Dermis blood vessel endothelial cell (primary cell): Measurements from ENCODE around the gene BCAS1. TPM values are rescaled to one million over a fixed set of nuclear protein-coding genes. Genes with fewer than 3 reads are reported as not detected.

ENCODE experiments used
- DNase-seq: peaks from one replicate; pipeline ENCODE4 v3.0.0; 2010
- total RNA-seq: library from RNA; depleted of rRNA; stranded (reverse); fragments of >200 nt; gene quantifications from 2 replicates; pipeline ENCODE4 v1.2.3, GENCODE V29; 2014

BCAS1 gene
- total RNA-seq, 1 donor from 2014 or later: not detected

DNA sequence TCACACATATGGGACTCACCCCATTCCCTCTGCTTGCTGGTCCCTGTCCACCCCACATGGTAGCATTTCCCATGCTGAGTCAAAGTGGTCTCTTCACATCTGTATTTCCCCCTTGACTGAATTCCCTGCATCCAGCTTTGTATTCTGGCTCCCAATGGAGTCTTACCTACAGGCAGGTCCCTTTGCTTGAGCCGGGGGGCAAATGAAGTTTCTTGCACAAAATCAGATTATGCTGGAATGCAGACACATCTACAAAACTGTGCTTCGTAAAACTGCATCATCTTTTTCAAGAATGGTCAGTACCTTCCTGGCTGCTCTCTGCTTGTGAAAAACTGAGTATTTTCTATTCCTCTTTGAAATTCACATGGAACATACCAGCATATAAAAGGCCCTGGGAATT lies 32.1 kb upstream of the BCAS1 start:
- DNase-seq: no peak

DNA sequence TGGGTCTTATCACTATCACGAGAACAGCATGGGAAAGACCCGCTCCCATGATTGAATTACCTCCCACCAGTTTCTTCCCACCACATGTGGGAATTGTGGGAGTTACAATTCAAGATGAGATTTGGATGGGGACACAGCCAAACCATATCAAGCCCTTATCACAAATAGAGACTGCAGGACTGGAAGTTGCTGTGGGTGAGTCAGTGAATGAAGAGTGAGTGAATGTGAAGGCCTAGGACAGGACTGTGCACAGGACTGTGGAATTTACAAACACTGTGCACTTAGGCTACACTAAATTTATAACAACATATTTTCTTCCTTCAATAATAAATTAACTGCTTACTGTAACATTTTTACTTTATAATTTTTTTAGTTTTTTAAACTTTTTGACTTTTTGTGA lies 30.2 kb upstream of the BCAS1 start:
- DNase-seq: no peak

DNA sequence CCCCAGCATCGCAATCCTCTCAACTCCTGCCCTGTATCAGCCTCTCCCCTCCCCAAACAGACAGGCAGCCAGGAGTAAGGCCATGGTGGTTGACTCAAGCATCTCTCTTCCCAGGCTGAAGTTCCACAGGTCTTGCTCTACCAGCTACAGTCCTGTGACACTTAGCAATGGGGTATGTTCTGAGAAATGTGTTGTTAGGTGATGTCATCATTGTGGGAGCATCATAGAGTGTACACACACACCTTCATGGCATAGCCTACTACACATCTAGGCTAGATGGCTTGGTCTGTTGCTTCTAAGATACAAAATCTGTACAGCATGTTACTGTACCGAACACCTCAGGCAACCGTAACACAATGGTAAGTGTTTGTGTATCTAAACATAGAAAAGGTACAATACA lies 29.5 kb upstream of the BCAS1 start:
- no peak for DNase-seq

DNA sequence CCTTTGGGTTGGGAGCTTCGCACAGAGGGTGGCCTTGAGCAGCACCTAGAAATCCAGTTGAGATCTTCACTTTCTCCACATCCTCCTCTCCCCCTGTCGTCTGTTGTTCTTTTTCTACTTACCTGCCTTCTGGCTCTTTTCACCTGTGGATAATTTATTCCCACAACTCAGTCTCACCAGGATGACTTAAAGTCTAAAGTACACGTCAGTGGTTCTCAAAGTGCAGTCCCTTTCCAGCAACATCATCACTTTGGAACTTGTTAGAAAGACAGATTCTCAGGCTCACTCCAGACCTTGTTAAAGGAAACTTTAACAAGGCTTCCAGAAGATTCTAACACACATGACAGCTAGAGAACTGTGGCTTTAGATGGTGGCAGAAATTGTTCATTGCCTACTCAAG lies 27.7 kb upstream of the BCAS1 start:
- DNase-seq: no peak

DNA sequence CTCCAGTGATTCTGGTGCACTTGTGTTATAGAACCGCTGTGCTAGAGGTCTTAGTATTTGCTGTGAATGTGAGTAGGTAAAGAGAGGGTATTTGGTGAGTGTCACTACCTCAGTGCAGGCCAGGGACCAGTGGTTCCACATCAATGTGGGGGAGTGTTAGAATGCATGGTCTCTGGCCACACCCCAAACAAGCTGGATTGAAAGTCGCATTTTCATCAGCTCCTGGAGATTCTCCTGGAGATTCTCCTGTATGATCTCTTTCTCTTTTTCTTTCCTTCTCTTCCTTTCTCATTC lies 26.8 kb upstream of the BCAS1 start:
- no peak for DNase-seq

DNA sequence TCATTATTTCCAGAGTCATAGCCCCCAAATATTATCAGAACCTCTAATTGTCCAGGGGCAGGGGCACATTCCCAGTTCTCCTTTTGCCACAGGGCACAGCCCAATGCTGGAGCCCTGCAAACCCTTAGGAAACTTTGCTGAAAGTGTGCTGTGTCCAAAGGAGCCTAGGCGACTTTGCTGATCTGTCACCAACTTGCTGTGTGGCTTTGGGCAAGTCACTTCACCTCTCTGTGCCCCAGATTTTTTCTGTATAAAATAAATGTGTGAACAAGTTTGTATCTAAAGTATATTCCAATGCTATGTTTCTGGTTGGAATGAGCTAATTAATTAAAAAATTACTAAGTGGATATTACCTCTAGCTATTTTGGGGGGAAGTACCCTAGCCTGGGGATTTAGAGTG lies 25.4 kb upstream of the BCAS1 start:
- no peak for DNase-seq

DNA sequence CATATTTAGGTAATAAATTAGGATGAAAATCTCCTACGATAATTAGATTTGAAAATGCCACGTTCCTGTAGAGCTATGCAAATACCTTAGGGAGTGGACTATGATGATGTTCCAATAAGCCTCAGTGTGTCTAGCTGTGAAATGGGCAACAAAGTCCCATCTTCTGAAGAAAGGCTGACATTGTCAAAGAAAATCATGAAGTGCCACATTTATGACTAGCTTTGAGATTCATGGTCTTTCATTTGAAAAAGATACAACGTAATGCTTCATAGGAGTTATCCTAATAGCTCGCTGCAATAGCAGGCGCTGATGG lies 23.8 kb upstream of the BCAS1 start:
- no peak for DNase-seq

DNA sequence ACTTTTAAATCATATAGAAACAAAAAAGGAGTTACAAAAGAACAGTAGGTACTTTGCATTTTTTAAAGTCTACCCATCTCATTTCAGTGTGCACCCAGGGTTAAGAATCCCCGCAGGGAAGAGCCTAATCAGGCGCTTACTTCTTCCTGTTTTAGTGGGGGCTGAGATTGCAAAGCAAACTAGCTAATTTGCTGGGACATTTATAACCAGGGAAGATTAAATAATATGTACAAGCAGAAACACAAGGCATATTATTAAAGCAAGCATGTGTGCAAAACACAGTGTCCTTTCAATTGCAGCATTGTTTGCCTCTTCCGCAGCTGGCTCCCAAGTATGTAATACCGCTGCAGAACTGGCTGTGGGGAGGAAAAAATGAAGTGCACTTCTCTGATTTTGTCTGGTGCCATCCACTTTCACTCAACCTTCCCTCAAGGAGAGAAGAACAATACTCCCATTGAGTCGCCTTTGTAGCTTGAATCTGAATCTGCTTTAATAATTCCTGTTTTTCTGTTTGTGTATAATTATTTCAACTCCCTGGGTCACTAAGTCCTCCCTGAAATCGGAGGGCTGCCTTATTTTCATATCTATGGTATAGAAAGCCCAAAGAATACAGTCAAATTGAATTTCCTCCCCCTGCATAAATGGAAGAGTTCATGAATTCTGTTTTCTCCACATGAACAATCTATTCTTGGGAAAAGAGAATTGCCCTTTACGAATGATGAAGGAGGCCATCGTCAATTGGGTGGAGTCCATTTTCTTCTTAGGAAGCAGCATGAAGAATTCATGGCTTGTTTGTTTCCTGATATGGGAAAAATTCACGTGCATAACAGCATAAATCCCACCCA lies 23.3 kb upstream of the BCAS1 start:
- DNase-seq: no peak

DNA sequence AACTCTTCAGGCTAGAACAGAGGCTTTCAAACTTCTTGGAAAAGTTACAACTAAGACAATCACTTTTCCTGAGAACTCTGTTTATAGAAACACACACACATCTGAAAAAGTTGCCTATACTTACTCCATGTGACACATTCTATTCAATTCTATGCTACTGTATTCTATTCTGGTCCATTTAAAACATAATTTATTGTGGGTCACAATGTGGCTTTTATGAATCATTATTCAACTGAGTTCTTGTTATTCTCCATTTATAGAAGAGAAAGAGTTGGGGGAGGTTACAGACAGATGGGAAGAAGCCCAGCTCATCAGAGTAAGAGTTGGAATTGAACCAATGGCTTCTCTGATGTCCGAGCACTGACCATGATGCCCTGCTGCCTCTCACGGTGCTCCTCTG lies 21.6 kb upstream of the BCAS1 start:
- DNase-seq: no peak

DNA sequence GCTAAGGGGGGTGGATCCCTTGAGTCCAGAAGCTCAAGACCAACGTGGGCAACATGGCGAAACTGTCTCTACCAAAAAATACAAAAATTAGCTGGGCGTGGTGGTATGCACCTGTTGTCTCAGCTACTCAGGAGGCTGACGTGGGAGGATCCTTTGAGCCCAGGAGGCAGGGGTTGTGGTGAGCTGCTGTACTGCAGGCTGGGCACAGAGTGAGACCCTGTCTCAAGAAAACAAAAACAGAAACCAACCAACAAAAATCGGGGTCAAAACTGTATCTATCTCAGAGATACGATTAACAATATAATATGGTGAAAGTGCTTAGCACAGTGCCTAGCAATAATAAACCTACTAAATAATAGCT lies 20.7 kb upstream of the BCAS1 start:
- no peak for DNase-seq

DNA sequence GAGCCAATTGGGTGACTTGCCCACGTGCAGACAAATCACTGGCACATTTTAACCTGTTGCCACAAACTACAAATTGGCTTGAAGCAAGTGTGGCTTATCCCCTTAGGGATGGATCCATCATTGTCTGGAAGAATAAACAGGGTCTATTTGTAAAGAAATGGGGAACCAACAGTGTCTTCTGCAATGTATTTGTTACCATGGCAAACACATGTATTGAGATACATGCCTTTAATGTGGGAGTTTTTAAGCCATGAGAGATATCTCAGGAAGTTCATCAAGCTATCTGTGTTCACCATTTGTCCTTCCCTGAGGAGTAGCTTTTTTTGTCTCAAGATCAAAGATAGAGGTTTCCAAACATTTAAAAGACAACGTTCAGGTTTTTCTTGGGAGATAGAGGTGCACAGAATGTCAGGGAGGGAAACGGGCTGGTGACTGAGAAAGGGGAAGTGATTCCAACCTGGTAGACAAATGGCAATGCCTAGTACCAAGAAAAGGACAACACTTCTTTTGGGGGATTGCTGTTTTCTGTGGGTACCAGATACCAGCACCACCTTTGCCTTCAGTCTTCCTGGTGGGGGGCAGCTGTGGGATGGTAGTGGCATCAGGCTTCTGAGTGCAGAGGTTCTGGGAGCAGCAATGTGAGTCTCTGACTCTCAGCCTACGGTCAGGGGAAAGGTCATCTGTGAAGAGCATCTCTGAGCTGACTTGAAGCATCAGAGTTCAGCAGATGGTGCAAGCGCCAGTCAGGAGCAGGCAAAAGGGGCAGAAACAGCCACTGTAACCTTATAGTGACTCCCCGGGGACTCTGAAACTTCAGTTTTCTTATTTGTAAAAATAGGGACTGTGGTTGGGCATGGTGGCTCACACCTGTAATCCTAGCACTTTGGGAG lies 20.1 kb upstream of the BCAS1 start:
- no peak for DNase-seq

DNA sequence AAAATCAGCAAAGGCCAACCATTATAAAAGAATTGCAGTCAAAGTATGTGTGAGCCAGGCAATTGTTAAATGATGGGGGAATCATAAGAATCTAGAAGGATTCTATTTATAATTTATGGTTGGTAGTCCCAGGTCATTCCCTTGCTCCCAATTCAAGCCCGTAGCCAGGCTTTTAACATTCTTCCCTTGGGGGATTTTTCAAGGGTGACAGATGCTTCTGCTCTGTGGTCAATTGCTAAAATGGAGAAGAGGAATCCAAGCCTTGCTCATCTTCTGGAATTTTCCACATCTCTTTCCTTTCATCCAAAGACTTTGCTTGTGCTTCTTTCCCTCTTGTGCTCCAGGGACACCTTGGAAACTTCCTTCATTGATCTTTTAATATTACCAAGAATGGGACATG lies 18.0 kb upstream of the BCAS1 start:
- no peak for DNase-seq

DNA sequence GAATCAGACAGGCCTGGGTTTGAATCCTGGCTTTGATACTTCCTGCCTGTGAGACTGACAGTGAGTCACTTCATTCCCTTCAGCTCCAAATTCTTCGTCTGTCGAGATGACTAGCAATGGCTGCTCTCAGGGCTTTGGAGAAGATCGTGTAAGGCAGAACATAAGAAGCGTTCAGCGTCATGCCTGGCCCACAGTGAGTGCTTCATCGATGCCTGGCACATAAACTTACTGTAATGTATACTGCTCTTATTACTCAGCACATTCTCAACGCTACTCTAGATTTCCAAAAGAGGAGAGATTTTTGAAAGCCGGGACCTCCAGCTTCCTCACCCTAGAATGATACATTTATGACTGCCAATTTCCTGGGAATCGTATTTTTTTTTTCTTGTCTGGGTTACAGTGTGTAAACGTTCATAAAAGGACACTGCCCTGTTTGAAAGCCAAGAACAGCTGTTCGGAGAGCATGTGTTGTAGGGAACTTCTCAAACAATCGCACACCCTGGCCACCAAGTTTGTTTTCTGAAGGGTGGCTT lies 16.2 kb upstream of the BCAS1 start:
- no peak for DNase-seq

DNA sequence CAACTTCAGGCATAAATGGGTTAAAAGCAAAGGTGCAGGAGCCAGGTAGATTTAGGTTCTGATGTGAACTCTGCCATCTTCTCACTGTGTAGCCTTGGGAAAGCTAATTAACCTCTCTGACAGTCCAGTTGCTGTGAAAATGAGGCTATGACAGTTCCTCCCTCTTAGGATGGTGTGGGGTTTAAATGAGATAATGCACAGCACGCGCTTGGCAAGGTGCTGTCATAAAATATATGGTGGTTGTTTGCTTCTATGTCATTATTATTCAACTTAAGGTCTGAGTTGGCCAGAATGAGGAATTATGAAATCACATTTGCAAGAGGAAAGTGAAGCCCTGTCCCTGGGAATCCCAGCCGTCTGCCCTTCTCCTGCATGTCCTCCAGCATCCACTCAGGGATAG lies 15.5 kb upstream of the BCAS1 start:
- no peak for DNase-seq

DNA sequence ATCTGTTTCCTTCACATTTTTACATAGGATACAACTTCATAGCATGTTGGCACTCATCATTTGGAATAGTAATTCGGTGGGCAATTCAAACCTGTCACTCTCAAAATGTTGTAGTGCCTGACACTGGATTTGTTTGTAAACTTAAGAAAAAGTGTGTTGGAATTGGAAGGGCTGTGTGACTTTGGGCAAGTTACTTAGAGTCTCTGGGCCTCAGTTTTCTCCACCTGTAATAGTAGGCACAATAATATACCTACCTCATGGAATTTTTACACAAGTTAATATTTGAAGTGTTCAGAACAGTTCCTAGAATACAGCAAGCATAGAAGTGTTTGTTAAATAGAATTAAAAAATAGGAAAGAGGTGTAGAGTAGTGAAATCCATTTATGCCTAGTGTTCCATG lies 15.0 kb upstream of the BCAS1 start:
- DNase-seq: no peak

DNA sequence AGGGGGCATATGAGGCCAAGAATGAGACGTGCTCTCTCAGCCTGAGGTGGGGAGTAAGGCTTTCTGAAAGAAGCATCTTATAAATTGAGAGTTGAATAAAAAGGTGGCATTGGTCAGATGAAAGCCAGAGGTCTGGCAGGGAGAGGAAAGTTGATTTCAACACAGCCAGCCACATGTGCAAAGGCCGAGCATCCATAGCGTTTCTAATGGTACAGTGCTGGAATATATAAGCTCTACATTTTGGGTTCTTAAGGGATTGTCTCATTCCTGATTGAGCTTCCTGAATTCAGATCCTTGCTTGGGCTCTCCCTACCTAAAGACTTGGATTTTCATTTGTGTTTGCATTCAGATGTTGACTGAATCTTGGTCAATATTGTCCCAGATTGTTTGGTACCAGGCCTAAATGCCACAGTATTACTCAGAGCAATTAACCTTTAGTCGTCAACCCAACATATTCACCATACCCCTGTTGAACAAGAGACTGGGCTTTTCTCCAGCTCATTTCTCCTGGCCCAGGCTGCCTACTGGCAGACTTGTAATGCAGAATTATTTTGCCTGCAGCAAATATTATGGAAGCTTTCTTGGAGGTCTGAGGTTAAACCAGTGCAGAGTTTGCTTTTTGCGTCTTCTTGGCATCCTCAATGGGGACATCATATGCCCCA lies 14.5 kb upstream of the BCAS1 start:
- DNase-seq: no peak

DNA sequence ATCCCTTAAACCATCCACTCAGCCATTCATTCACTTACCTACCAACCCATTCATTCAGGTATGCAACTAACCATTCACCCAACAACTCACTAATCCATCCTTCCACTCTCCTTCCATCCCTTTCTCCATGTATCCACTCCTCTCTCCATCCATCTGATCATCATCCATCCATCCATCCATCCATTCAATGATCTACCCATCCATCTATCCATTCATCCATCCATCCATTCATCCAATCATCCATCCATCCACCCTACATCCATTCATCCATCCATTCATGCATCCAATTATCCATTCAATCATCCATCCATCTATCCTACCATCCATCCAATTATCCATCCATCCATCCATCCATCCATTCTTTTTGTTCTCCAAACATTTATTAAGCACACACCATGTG lies 13.8 kb upstream of the BCAS1 start:
- DNase-seq: no peak

DNA sequence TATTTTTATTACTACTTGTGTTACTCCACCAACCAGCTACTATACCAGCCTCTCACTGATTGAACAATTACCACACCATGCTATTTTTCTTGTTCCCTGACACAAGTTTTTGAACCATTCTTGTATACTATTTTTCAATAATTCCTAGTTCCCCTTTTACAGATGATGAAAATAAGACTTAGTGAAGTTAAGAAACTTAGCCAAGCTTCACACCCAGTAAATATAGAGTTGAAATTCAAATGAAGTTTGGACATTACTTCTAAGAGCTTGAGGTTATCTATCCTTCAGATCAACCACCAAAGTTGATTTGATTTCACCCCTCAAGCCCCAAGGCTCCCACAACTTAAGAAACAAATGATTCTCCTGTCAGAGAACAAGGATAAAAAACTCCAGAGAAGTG lies 13.1 kb upstream of the BCAS1 start:
- DNase-seq: no peak

DNA sequence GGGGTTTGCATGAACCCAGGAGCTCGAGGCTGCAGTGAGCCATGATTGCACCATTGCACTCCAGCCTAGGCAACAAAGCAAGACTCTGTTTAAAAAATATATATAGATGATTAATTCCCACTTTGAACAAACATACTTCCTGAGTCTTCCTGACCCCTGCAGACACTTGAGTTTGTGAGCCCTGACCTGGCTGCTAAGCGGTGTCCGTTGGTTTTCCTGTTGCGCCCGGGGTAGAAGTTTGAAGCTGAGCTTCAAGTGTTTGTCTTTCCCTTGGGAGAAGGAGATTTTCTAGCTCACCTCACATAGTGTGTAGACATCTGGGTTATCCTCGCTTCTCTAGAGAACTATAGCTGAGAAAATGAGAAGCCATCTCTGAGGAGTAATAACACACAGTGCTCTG lies 11.7 kb upstream of the BCAS1 start:
- DNase-seq: no peak

DNA sequence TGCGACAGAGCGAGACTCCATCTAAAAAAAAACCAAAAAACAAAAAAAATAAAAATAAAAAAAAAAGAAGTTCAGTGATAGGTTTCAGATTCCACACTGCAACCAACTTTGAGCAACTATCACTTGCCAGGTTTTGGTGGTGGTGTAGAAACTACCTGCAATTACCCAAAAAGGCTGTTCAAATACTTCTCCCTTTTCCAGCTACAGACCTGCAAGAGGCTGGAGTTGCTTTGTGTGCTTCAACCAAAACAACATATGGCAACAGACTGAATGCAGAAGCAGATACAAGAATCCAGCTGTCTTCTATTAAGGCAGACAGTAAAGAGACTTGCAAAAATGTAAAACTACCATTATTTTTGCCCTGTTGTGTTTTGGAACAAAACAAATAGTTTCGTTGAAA lies 9.3 kb upstream of the BCAS1 start:
- DNase-seq: no peak

DNA sequence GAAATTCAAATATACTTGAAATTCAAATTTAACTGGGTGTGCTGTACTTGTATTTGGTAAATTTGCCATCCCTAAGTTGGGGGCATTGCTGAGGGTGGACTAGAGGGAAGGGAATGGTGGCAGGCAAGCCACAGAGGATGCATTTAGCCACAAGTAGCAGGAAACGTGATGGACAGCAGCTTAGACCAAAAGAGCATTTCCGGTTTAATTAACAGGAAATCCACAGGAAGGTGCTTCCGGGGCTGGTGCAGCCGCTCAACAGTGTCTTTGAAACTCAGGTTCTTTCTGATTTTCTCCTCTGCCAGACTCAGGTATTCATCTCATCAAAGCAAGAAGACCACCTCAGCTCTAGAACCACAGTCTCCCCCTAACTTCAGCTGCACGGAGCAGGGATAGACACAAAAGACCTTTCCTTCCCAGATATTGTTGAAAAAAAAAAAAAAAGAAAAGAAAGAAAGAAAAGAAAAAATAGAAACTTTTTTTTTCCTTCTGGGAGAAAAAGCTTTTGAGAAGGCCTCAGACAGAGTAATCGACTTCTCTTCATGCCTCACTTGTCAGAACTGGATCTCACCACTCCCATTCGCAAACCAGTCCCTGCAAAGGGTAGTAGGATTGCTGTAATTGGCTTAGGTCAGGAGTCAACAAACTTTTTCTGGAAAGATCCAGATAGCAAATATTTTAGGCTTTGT lies 8.0 kb upstream of the BCAS1 start:
- peak; percentile 2 for DNase-seq

DNA sequence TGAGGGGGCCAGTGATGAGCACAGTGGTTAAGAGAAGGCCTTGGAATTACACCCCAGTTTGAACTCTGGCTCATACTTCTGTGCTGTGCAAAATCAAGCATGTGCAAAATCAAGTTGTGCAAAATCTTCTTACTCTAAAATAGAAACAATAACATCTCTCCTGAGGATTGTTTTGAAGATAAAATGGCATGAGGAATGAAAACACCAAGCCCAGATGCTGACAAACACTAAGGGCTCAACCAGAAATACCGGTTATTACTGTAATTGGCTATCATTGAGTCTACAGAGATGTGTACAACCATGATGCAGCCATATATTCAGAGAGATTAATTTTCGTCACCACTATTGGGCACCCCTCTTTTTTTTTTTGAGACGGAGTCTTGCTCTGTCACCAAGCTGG lies 5.9 kb upstream of the BCAS1 start:
- DNase-seq: no peak

DNA sequence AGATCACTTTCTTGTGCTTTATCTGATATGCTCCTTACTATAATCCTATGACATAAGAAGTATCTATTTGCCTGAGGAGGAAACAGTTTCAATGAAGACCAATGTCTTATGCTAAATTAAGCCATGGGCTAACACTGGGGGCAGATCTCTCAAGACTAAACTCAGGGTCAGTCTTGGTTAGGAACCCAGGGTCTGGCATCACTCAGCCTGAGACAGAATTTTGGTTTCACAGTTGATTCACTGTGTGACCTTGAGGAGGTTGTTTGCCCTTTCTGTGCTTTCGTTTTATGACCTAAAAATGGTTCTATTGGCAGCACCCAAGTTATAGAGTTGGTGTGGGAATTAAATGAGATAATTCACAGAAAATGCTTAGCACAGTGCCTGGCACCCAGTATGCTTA lies 4.9 kb upstream of the BCAS1 start:
- no peak for DNase-seq
